Right ventricle myocardium superior (tissue), 1 donor: ENCODE results near the gene TTC4. TPM values are rescaled to one million over a fixed set of nuclear protein-coding genes. Genes with fewer than 3 reads are reported as not detected.

Source experiments
- ATAC-seq: fragments of 200-7000 bp; cut with Tn5 transposase; one replicate; pipeline ENCODE4 v1.9.1; 2020; ENCODE audit warnings: mild to moderate bottlenecking; ENCODE audit not compliant: poor library complexity
- DNase-seq: peaks from one replicate; pipeline ENCODE4 v3.0.0-alpha.2; 2020
- intact Hi-C: fragments of 100-400 bp; cut with DNase I; formaldehyde crosslinking; loops from one replicate; pipeline ENCODE4 v1.11.2; 2022
- total RNA-seq: library from RNA; stranded (reverse); fragmentation: NEBNext Ultra II Directional; extraction: Animal tissue kit (Norgen Biotek cat#: 25700); gene quantifications from one replicate; pipeline ENCODE4 v1.2.1, GENCODE V29; 2021
- donor health status: DM: no; HTN: yes; CAD: no; lungs with severe emphysema.

Gene TTC4
- total RNA-seq, 1 donor from 2014 or later = 14.8 TPM

DNA sequence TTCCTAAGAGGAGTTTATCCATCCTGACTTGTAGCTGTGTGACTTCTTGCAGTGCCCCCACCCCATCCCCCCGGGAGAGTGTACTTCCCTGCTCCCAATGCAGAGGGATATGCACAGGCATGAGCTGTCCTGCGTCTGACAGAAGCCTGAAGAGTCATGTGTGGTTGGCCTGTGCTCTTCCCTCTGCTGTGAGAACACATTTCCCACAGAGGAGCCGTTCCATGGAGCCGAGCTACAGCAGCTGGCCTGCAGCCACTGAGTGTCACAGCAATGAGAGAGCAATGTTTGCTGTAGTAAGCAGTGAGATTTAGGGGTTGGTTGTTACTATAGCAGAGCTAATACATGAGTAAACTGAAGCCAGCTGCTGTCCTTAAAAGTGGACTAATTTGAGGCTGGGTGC lies 26.6 kb downstream of the TTC4 start:
- intact Hi-C loops = no loop called here
- ATAC-seq = no peak
- no peak for DNase-seq

DNA sequence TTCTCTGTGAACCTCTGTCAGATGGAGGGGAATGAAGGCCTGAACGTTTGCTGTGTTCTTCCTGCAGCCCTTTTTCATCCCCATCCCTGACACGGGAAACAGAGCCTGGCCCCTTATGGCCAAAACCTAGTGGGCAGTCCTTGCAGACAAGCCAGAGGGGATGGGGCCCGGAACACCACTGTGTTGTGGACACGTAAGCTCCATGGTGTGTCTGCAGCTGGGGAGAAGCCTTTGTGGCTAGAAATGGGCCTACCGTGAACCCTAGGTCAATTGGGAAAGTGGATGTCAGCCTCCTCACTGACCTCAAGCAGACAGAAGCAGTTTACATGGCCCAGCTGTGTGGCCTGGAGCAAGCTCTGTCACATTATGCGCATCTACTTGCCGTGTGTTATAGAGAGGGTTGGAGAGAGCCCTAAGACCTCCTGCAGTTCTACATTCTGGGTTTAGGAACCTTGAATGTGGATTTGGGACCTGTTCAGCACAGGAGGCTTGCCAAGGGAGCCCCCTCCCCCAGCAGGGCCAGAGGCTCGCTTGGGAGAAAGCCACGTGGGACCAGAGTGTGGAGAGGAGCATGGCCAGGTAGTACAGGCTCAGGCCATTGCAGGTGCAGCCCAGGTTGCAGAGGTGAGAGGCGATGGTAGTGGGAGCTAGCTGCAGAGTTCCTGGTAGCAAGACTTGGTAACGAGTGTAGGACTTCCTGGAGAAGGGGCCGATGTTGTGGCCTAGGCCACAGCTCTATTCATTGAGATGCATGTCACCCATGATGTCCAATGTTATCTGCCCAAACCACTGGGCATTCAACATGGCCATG lies 28.0 kb downstream of the TTC4 start:
- no peak for ATAC-seq
- intact Hi-C loops = no loop called here
- no peak for DNase-seq

DNA sequence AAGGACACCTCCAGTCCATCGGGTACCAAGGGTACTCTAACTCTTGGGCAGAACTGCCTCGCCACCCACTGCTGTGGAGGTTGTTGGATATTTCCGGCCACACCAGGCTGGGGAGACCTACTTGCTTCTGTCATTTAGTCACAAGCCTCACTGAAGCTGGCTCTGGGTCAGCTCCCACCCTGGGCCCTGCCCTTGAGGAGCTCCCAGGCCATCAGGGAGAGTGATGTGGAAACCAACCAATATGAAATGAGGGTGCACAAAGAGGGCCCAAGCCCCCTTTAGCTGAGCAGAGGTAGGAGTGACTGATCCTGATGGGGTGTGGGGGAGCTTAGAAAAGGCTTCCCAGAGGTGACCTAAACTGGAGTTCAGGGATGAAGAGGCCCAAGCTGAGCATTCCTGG lies 29.0 kb downstream of the TTC4 start:
- ATAC-seq = no peak
- no peak for DNase-seq
- intact Hi-C loops = no loop called here

- intact Hi-C loops = no loop called here
- ATAC-seq (no peak), DNase-seq (no peak)
Measured at GRCh38 chr1:54745274-54745673, 29.6 kb downstream of the TTC4 start.

- ATAC-seq (no peak), DNase-seq (no peak)
- intact Hi-C loops = no loop called here
Measured at GRCh38 chr1:54745864-54746263, 30.2 kb downstream of the TTC4 start.

DNA sequence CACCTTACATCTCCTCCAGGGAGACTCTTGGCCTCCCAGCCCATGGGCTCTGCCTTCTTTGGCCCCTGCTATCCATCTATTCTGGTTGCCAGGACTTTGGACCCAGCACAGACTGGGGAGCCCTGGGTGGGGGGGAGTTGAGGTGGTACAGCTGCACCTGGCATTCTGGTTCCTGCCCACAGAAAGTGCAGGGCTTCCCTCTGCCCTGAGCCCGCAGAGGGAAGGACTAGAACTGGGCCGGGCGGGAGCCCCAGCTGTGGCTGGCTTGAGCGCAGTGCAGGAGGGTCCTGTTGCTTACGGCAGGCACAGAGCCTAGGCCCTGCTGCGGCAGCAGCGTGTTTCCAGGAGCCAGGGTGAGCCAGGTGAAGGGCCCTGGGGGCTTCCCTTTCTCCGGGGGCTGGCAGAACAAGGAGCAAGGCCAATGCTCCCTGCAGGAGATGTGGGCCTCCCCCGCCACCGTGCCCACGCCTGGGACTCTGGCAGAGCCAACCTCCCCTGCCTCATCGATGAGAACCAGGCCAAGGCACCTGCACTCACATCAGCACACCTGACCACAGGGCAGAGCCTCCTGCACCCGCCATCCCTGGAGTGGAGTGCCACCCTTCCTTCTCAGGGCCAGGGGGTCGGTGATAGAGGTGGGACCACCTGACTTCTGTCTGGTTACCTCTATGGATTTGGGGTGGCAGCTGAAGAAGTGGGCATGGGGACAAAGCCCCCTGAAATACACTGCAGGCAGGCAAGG lies 32.6 kb downstream of the TTC4 start:
- intact Hi-C loops = no loop called here
- DNase-seq = no peak
- ATAC-seq = no peak

DNA sequence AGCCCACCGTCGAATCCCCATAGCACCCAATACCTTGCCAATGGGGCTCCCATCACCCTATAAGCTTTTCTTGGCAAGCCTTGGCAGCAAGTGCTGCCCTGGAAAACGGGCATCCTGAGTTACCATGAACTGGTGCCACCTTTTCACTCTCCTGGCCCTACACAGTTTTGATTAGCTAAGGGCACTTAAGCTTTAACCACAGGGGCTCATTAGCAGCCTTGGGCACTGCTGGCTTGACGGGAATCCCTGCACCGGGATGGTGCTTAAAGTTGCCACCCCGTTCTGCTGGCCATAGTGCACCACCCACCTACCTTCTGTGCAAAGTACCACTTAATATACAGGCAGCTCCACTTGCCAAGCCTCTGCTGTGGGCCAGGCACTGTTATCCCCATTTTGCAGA lies 34.9 kb downstream of the TTC4 start:
- no peak for DNase-seq
- intact Hi-C loops = no loop called here
- no peak for ATAC-seq

GRCh38 chr1:54751426-54751825 lies 35.8 kb downstream of the TTC4 start:
- DNase-seq = no peak
- no peak for ATAC-seq

DNA sequence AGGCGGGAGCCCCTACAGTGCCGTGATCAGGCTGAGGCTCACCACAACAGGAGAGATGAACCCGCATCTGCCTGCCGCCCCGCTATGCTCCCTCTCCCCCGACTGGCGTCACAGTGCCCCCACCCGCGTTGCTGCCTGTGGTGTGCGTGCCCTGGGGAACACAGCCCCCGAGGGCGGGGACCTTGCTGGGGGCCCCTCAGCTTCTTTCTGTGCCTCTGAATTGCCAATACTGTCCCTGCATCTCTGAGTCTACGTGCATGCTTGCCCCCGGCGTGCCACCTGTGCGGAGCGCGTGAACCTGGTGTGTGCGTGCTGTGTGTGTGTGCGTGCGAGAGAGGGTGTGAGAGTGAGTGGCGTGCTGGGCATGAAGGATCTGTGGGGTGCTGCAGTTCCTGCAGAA lies 38.4 kb downstream of the TTC4 start:
- DNase-seq (no peak), ATAC-seq (no peak)
- intact Hi-C loops = no loop called here

More at GRCh38 chr1:54751426-54751825, 35.8 kb downstream of the TTC4 start:
- intact Hi-C loops = no loop called here

- no peak for DNase-seq
- intact Hi-C loops = no loop called here
- ATAC-seq = no peak
Measured at GRCh38 chr1:54754486-54755285, 39.0 kb downstream of the TTC4 start.

GRCh38 chr1:54757833-54758232 lies 42.2 kb downstream of the TTC4 start:
- ATAC-seq = no peak
- intact Hi-C loops = no loop called here
- no peak for DNase-seq

DNA sequence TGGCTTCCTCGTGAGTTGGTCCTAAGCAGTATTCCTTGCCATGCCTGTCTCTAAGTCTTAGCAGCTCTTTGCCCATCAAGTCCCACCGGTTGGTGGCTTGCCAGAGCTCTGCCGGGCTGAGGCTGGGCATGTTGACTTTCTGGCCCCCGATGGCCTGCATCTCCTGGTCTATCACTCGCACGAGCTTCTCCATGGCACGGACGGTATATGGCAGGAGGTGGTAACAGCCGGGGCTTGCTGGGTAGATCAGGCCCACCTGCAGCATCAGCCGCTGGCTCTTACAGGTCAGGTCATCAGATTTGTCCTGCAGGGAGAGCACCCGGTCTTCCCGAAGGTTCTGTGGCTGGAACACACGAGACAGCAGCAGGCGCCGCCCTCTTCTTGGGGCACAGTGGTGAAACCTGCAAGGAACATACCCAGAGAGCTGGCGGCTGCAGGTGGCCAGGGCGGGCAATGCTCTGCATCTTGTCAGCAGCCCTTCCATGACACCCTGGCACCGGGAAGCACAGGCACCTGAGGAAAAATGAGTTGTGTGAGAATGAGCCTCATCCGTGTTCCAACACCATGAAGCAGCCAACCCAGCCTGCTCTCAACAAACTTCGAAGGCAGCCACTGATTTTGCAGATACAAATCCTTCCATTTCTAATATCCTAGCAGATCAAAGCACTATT lies 43.2 kb downstream of the TTC4 start:
- intact Hi-C loops = no loop called here
- DNase-seq (no peak), ATAC-seq (no peak)

DNA sequence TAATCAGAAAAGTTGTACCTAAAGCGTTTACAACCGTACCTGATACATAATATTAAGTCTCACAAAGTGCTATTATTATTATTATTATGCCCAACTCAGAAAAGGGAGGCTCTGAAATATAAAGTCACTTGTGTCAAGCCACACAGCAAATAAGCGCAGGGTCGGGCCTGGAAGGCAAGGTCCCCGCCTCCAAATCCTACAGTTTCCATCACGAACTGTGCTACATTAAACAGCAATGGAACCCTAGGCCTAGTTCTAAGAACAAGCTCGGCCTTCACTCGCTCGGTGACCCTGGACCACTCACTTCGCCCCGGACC lies 48.1 kb downstream of the TTC4 start:
- DNase-seq (no peak), ATAC-seq (no peak)
- intact Hi-C loops = no loop called here

DNA sequence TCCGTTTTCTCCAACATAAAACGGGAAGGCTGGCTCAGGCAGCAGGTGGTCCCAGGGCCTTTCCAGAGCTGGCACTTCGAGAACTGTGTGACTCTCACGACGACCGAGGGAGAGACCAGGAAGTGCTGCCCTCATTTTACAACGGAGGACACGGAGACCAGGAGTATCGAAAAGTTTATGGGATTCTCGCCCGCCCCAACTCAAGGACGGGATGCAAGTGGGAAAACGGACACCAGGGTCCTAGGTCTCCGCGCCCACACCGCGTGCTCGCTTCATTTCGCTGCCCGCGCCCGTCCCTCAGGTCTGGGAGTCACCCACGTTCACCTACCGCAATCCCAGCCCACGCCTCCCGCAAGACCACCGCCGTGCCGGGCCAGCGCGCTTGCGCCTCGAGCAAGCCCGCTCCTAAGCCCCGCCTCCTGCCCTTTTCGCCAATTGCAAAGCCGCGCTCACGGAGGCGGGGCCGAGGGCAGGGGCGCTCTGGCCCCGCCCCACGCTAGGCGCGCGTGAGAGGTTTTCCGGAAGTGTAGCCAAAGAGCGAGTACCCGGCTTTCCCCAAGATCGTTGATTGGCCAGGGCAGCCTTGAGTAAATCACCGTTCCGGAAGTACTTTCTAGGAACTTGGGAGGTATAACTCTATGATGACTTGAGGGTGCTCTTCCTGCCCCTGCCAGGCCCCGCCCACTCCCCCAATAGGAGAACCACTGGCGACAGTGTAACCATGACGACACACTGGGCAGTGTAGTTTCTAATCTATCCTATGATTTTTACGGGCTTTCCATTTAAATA lies 48.7 kb downstream of the TTC4 start, which contains the start of gene PARS2:
PARS2 (minus strand) TSS at position 391 of the 789 bp plus-strand sequence. CDS start 5,362 bp downstream, outside the sequence.
- ATAC-seq = peak; percentile 98
- peak; percentile 97 for DNase-seq
- intact Hi-C loops = no loop called here

DNA sequence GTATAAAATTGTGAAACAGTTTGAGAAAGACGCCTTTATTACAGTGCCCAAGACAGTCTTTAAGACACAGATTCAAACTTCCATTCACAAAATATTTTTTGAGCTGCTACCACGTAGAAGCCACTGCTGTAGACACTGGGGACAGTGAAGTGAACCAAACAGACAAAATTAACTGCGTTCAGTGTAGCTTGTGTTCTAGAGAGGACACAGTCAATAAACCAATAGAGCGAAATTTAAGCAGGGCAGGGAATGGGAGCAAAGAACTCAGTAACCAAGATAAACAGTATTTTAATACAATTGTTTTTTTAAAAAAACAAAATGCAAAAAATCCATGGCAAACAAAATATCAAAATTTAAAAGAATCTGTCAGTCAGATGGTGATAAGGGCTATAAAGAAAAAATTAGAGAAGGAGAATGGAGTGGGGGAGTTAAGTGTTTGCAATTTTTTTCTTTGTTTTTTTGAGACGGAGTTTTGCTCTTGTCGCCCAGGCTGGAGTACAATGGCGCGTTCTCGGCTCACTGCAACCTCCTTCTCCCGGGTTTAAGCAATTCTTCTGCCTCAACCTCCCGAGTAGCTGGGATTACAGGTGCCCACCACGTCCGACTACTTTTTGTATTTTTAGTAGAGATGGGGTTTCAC lies 49.4 kb downstream of the TTC4 start:
- ATAC-seq = peak; percentile 24
- DNase-seq = no peak
- intact Hi-C loops = no loop called here

- ATAC-seq (no peak), DNase-seq (no peak)
- intact Hi-C loops = no loop called here
Measured at GRCh38 chr1:54766726-54767125, 51.1 kb downstream of the TTC4 start.

GRCh38 chr1:54767526-54767925 lies 51.9 kb downstream of the TTC4 start:
- no peak for DNase-seq
- intact Hi-C loops = no loop called here
- ATAC-seq = no peak

DNA sequence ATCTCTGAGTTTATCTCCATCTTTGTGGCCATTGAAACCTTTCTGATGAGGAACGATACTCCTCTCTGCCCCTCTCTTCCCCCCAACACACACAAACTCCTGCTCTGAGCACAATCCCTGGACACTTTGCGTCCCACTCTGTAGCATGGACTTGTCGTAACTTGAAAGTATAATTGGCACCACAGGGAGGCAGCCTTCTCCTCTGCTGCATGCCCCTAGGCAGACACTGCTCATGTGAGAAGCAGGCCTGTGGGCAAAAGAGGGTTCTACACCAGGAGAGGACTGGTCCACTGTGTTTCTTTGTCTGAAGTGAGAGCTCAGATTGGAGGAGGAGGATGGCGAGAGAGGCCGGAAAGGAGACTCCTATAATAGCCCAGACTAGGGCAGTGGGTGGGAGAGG lies 52.4 kb downstream of the TTC4 start:
- intact Hi-C loops = no loop called here
- no peak for ATAC-seq
- no peak for DNase-seq
